ENCODE measurements around the gene MYO15B. TPM values are rescaled to one million over a fixed set of nuclear protein-coding genes. Genes with fewer than 3 reads are reported as not detected.

MYO15B gene
- total RNA-seq, 1 experiment from 2014 or later = 58.4 TPM

- Mint-ChIP-seq H3K4me3 (ENCODE audit: low read depth, unreplicated experiment) (no peak overlapping the region), H3K27ac (ENCODE audit: unreplicated experiment) (no peak overlapping the region), H3K27me3 (ENCODE audit: unreplicated experiment) (no peaks in the 10 kb centered on the region), H3K9me3 (ENCODE audit: low read depth, unreplicated experiment) (no peaks in the 10 kb centered on the region), H3K4me1 (ENCODE audit: low read depth, unreplicated experiment) (peaks cover 13% of the 10 kb centered on the region), H3K36me3 (ENCODE audit: insufficient read depth, unreplicated experiment) (peaks cover 55% of the 10 kb centered on the region)
- BruUV-seq (replicated peaks) = no TSS peak
- CTCF ChIA-PET = interaction anchor here (1.0 to 1.5 kb wide), 3 partner anchors 9 to 30 kb away, joined by 3 to 6 read pairs (median 4); partner anchors contain the start of gene SMIM5
- intact Hi-C loops (cut with micrococcal nuclease; ENCODE audit: unreplicated experiment) = no loop called here
- no peak for DNase-seq
- TF ChIP-seq CTCF (IDR thresholded peaks at IDR 0.05; ENCODE audit: unreplicated experiment) = no peak
Measured at GRCh38 chr17:75624021-75624420, 36.4 kb downstream of the MYO15B start.

GRCh38 chr17:75624714-75625345 is 37.2 kb downstream of the MYO15B start:
- no peaks in the 10 kb centered on the region for H3K27me3 Mint-ChIP-seq (ENCODE audit: unreplicated experiment)
- H3K27ac Mint-ChIP-seq (ENCODE audit: unreplicated experiment) = no peak overlapping the region
- no TSS peak for BruUV-seq (replicated peaks)
- intact Hi-C loops (cut with micrococcal nuclease; ENCODE audit: unreplicated experiment) = no loop called here
- peaks cover 60% of the 10 kb centered on the region for H3K36me3 Mint-ChIP-seq (ENCODE audit: insufficient read depth, unreplicated experiment)
- H3K4me1 Mint-ChIP-seq (ENCODE audit: low read depth, unreplicated experiment) = peaks cover 13% of the 10 kb centered on the region
- DNase-seq = no peak
- CTCF ChIA-PET = interaction anchor here (1.4 to 1.6 kb wide), 3 partner anchors 8 to 29 kb away, joined by 3 to 6 read pairs (median 3); partner anchors contain the start of gene SMIM5
- no peak for TF ChIP-seq CTCF (IDR thresholded peaks at IDR 0.05; ENCODE audit: unreplicated experiment)
- no peak overlapping the region for H3K4me3 Mint-ChIP-seq (ENCODE audit: low read depth, unreplicated experiment)
- H3K9me3 Mint-ChIP-seq (ENCODE audit: low read depth, unreplicated experiment) = no peaks in the 10 kb centered on the region

GRCh38 chr17:75625813-75626486 is 38.4 kb downstream of the MYO15B start:
- peaks cover 13% of the 10 kb centered on the region for H3K4me1 Mint-ChIP-seq (ENCODE audit: low read depth, unreplicated experiment)
- H3K27ac Mint-ChIP-seq (ENCODE audit: unreplicated experiment) = no peak overlapping the region
- no peaks in the 10 kb centered on the region for H3K9me3 Mint-ChIP-seq (ENCODE audit: low read depth, unreplicated experiment)
- H3K36me3 Mint-ChIP-seq (ENCODE audit: insufficient read depth, unreplicated experiment) = peaks cover 53% of the 10 kb centered on the region
- TF ChIP-seq CTCF (IDR thresholded peaks at IDR 0.05; ENCODE audit: unreplicated experiment) = peak; percentile 79
- no TSS peak for BruUV-seq (replicated peaks)
- H3K27me3 Mint-ChIP-seq (ENCODE audit: unreplicated experiment) = no peaks in the 10 kb centered on the region
- H3K4me3 Mint-ChIP-seq (ENCODE audit: low read depth, unreplicated experiment) = no peak overlapping the region
- CTCF ChIA-PET = interaction anchor here (1.6 kb wide), 1 partner anchor 25 kb away, joined by 3 read pairs; no protein-coding TSS in a partner anchor
- peak; percentile 47 for DNase-seq
- intact Hi-C loops (cut with micrococcal nuclease; ENCODE audit: unreplicated experiment) = no loop called here

GRCh38 chr17:75626496-75627038 is 39.0 kb downstream of the MYO15B start:
- Mint-ChIP-seq H3K27me3 (ENCODE audit: unreplicated experiment) (no peaks in the 10 kb centered on the region), H3K27ac (ENCODE audit: unreplicated experiment) (no peak overlapping the region), H3K4me1 (ENCODE audit: low read depth, unreplicated experiment) (peaks cover 13% of the 10 kb centered on the region), H3K4me3 (ENCODE audit: low read depth, unreplicated experiment) (no peak overlapping the region), H3K9me3 (ENCODE audit: low read depth, unreplicated experiment) (no peaks in the 10 kb centered on the region), H3K36me3 (ENCODE audit: insufficient read depth, unreplicated experiment) (peaks cover 51% of the 10 kb centered on the region)
- no TSS peak for BruUV-seq (replicated peaks)
- CTCF ChIA-PET = interaction anchor here (1.6 kb wide), 1 partner anchor 25 kb away, joined by 3 read pairs; no protein-coding TSS in a partner anchor
- no peak for TF ChIP-seq CTCF (IDR thresholded peaks at IDR 0.05; ENCODE audit: unreplicated experiment)
- intact Hi-C loops (cut with micrococcal nuclease; ENCODE audit: unreplicated experiment) = no loop called here
- no peak for DNase-seq

Measured in Calu3 (cell line).